ENCODE results near the gene ITPKB.

Gene ITPKB

DNA sequence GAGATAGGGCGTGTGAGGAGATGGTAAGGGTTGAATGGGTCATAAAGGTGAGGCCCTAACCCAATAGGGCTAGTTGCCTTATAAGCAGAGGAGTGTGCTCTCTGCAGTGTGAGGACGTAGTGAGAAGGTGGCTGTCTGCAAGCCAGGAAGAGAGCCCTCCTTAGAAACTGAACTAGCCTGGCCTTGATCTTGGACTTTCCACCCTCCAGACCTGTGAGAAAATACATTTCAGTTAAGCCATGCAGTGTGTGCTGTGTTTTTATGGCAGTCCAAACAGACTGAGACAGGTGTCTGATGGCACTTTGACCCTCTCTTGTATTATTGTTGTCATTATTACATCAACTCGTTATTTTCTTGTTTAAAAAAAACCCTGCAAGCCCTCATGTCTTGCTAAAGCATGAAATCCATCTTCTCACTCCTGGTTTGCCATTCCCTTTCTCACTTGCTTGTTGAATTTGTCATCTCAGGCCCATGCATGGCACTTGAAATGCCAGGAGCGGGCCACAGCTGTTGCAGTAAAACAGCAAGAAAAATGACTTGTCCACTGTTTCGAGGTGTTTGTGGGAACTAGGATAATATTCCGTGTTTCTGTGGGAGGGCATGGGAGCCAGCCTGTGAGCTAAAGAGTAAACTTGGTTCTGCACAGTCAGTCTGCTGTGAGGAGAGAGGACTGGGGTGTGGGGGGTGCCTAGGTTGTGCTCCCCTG is 111.9 kb downstream of the ITPKB start:
- H3K79me2 ChIP-seq (ENCODE audit: insufficient read depth, low read length), result no peaks in the 10 kb centered on the region
- TF ChIP-seq EZH2 (IDR thresholded peaks at IDR 0.05; ENCODE audit: borderline replicate concordance, low read length), result no peak
- TF ChIP-seq, protein P1, sequence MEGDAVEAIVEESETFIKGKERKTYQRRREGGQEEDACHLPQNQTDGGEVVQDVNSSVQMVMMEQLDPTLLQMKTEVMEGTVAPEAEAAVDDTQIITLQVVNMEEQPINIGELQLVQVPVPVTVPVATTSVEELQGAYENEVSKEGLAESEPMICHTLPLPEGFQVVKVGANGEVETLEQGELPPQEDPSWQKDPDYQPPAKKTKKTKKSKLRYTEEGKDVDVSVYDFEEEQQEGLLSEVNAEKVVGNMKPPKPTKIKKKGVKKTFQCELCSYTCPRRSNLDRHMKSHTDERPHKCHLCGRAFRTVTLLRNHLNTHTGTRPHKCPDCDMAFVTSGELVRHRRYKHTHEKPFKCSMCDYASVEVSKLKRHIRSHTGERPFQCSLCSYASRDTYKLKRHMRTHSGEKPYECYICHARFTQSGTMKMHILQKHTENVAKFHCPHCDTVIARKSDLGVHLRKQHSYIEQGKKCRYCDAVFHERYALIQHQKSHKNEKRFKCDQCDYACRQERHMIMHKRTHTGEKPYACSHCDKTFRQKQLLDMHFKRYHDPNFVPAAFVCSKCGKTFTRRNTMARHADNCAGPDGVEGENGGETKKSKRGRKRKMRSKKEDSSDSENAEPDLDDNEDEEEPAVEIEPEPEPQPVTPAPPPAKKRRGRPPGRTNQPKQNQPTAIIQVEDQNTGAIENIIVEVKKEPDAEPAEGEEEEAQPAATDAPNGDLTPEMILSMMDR (IDR thresholded peaks at IDR 0.05; ENCODE audit: low read length), result no peak
- H3K9me2 ChIP-seq (ENCODE audit: low read depth, low read length), result no peaks in the 10 kb centered on the region
- no peak overlapping the region for H2AFZ ChIP-seq (ENCODE audit: low read length)
- H3K27ac ChIP-seq (ENCODE audit: low read depth, low read length, poor library complexity, severe bottlenecking), result no peak overlapping the region
- no peak overlapping the region for H3K4me2 ChIP-seq (ENCODE audit: low read length)
- H3F3A ChIP-seq (ENCODE audit: insufficient read depth, low read length), result no peaks in the 10 kb centered on the region
- H3K4me1 ChIP-seq (ENCODE audit: insufficient read depth, low read length, severe bottlenecking), result peaks cover 4% of the 10 kb centered on the region
- no peaks in the 10 kb centered on the region for H3K9me3 ChIP-seq (ENCODE audit: low read length)
- no peaks in the 10 kb centered on the region for H4K20me1 ChIP-seq (ENCODE audit: insufficient read depth, low read length)
- no peak overlapping the region for H3K9ac ChIP-seq (ENCODE audit: low read length)
- H3K4me3 ChIP-seq (ENCODE audit: low read depth, low read length, poor library complexity, severe bottlenecking), result no peak overlapping the region
- H3K27me3 ChIP-seq (ENCODE audit: insufficient read depth, low read length), result no peaks in the 10 kb centered on the region
- H3K36me3 ChIP-seq (ENCODE audit: insufficient read depth, low read length), result peaks cover 8% of the 10 kb centered on the region; the same call in 1 of the 2 replicates

DNA sequence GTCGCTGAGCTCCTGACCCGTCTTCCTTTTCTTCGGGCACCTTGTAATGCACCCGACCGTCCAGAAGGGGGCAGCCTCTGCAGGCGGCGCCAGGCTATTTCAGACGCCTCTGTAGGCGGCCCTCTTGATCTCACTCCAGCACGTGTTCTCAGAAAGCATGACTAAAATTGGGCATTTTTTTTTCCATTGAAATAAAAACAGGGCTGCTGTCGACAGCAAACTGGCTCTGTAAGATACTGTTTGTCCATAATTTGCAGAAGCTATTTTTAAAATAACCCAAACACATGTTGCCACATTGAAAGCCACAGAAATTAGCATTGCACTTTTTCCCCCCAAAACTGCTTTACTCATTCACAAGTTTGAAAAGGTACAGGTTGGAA is 112.5 kb downstream of the ITPKB start:
- Histone ChIP-seq H3K4me2 (ENCODE audit: low read length) (peak overlapping the region; percentile 38; the same call in 1 of the 2 replicates), H3K27me3 (ENCODE audit: insufficient read depth, low read length) (no peaks in the 10 kb centered on the region), H2AFZ (ENCODE audit: low read length) (no peak overlapping the region), H3F3A (ENCODE audit: insufficient read depth, low read length) (no peaks in the 10 kb centered on the region), H3K9me2 (ENCODE audit: low read depth, low read length) (no peaks in the 10 kb centered on the region), H3K9ac (ENCODE audit: low read length) (no peak overlapping the region), H3K79me2 (ENCODE audit: insufficient read depth, low read length) (no peaks in the 10 kb centered on the region), H3K36me3 (ENCODE audit: insufficient read depth, low read length) (peaks cover 2% of the 10 kb centered on the region; the same call in 1 of the 2 replicates), H3K9me3 (ENCODE audit: low read length) (no peaks in the 10 kb centered on the region), H3K4me1 (ENCODE audit: insufficient read depth, low read length, severe bottlenecking) (peaks cover 4% of the 10 kb centered on the region), H4K20me1 (ENCODE audit: insufficient read depth, low read length) (no peaks in the 10 kb centered on the region), H3K27ac (ENCODE audit: low read depth, low read length, poor library complexity, severe bottlenecking) (no peak overlapping the region), H3K4me3 (ENCODE audit: low read depth, low read length, poor library complexity, severe bottlenecking) (no peak overlapping the region)
- no peak for TF ChIP-seq EZH2 (IDR thresholded peaks at IDR 0.05; ENCODE audit: borderline replicate concordance, low read length)
- TF ChIP-seq, protein P1 (IDR thresholded peaks at IDR 0.05; ENCODE audit: low read length), result peak; percentile 97

- Histone ChIP-seq H2AFZ (ENCODE audit: low read length) (no peak overlapping the region), H3K4me2 (ENCODE audit: low read length) (peak overlapping the region; percentile 38; the same call in 1 of the 2 replicates)
Measured at GRCh38 chr1:226625832-226626576, 113.1 kb downstream of the ITPKB start.

More at GRCh38 chr1:226625832-226626576, 113.1 kb downstream of the ITPKB start:
- Histone ChIP-seq H3K4me3 (ENCODE audit: low read depth, low read length, poor library complexity, severe bottlenecking) (no peak overlapping the region), H4K20me1 (ENCODE audit: insufficient read depth, low read length) (no peaks in the 10 kb centered on the region), H3K36me3 (ENCODE audit: insufficient read depth, low read length) (no peaks in the 10 kb centered on the region), H3K4me1 (ENCODE audit: insufficient read depth, low read length, severe bottlenecking) (peaks cover 4% of the 10 kb centered on the region), H3K9me2 (ENCODE audit: low read depth, low read length) (no peaks in the 10 kb centered on the region), H3K9me3 (ENCODE audit: low read length) (no peaks in the 10 kb centered on the region), H3K27me3 (ENCODE audit: insufficient read depth, low read length) (no peaks in the 10 kb centered on the region), H3K27ac (ENCODE audit: low read depth, low read length, poor library complexity, severe bottlenecking) (no peak overlapping the region), H3K79me2 (ENCODE audit: insufficient read depth, low read length) (no peaks in the 10 kb centered on the region), H3F3A (ENCODE audit: insufficient read depth, low read length) (no peaks in the 10 kb centered on the region), H3K9ac (ENCODE audit: low read length) (no peak overlapping the region)
- TF ChIP-seq EZH2 (IDR thresholded peaks at IDR 0.05; ENCODE audit: borderline replicate concordance, low read length), result no peak
- TF ChIP-seq, protein P1 (IDR thresholded peaks at IDR 0.05; ENCODE audit: low read length), result no peak
